ENCODE data around the gene GTPBP1.
A peak's percentile ranks its signal among the peaks of the same experiment; 100 is the strongest.

GTPBP1 gene

GRCh38 chr22:38761202-38762162 lies 55.7 kb downstream of the GTPBP1 start:
- DNase-seq: no peak

GRCh38 chr22:38762551-38762983 lies 56.8 kb downstream of the GTPBP1 start:
- DNase-seq: no peak

- peak; percentile 27 to 31 for DNase-seq
These were observed 60.5 kb downstream of the GTPBP1 start for GRCh38 chr22:38766076-38766777.

- DNase-seq: no peak
These were observed 61.6 kb downstream of the GTPBP1 start for GRCh38 chr22:38767313-38767712.

- DNase-seq: no peak
These were observed 62.3 kb downstream of the GTPBP1 start for GRCh38 chr22:38768036-38768435.

GRCh38 chr22:38770257-38770949 lies 64.7 kb downstream of the GTPBP1 start:
- no peak for DNase-seq

- no peak for DNase-seq
These were observed 66.8 kb downstream of the GTPBP1 start for GRCh38 chr22:38772623-38772873.

GRCh38 chr22:38773363-38773946 lies 67.7 kb downstream of the GTPBP1 start:
- no peak for DNase-seq

- DNase-seq: no peak
These were observed 68.9 kb downstream of the GTPBP1 start for GRCh38 chr22:38774496-38775166.

GRCh38 chr22:38775656-38776055 lies 69.9 kb downstream of the GTPBP1 start:
- no peak for DNase-seq

GRCh38 chr22:38776086-38776485 lies 70.3 kb downstream of the GTPBP1 start:
- no peak for DNase-seq

- no peak for DNase-seq
These were observed 71.4 kb downstream of the GTPBP1 start for GRCh38 chr22:38777087-38777671.

- DNase-seq: no peak
These were observed 75.3 kb downstream of the GTPBP1 start for GRCh38 chr22:38781033-38781432.

- no peak for DNase-seq
These were observed 76.8 kb downstream of the GTPBP1 start for GRCh38 chr22:38782402-38783094.

Data from activated CD4-positive, alpha-beta T cell treated with anti-CD3 and anti-CD28 coated beads, Interleukin-2, amount 50 U/mL, for 4 hours (primary cell).